Activated T-cell treated with anti-CD3 and anti-CD28 coated beads for 1 hour (primary cell): ENCODE data around the gene ZRSR2.
A peak's percentile ranks its signal among the peaks of the same experiment; 100 is the strongest.
"Not testable (repeated sequence)": the region's sequence is repeated elsewhere in the genome, so short reads cannot be mapped to it uniquely, and the experiment has no call there.

Source experiments
- DNase-seq: peaks from one replicate; pipeline ENCODE4 v3.0.0-alpha.2; 2020; ENCODE audit warnings: low read depth

The ZRSR2 gene, protein sequence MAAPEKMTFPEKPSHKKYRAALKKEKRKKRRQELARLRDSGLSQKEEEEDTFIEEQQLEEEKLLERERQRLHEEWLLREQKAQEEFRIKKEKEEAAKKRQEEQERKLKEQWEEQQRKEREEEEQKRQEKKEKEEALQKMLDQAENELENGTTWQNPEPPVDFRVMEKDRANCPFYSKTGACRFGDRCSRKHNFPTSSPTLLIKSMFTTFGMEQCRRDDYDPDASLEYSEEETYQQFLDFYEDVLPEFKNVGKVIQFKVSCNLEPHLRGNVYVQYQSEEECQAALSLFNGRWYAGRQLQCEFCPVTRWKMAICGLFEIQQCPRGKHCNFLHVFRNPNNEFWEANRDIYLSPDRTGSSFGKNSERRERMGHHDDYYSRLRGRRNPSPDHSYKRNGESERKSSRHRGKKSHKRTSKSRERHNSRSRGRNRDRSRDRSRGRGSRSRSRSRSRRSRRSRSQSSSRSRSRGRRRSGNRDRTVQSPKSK

DNA sequence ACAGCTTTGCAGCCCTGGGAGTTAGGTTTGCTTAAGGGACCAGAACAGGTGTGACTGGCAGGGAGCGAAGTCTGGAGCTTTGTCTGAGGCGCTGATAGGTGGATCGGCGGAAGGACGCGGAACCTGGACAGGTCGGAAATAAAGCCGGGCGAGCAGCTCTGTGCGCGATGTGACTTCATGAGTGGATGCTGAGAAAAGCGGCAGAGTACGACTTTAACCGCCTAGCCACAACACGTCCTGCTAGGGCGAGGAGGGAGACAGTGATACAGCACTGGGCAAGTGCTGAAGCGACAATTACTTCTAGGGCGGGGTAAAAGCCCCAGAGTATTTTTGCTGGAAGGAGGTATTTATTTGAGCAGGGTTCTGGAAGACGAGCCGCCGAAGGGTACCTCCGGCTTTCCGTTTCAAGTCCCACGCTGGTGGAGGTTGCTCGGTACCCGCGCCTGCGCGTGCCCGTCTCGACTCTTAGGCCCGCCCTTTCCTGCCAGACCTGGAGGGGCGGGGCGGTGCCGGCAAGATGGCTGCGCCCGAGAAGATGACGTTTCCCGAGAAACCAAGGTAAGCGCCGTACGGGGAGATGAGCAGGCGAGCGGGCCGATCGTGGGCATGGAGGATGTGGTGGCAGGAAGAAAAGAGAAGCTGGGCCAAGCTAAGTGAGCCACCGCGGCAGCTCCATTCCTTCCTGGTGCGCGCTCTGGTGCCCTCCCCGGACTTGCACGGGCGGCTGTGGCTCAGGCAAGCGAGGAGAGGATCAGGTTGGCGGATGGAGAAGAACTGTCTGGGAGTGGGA, at the start of gene ZRSR2:
Gene ZRSR2 (plus strand): TSS at position 506 of the 790 bp plus-strand sequence. CDS start 12 bp downstream, at position 518.
- DNase-seq = peak; percentile 70

DNA sequence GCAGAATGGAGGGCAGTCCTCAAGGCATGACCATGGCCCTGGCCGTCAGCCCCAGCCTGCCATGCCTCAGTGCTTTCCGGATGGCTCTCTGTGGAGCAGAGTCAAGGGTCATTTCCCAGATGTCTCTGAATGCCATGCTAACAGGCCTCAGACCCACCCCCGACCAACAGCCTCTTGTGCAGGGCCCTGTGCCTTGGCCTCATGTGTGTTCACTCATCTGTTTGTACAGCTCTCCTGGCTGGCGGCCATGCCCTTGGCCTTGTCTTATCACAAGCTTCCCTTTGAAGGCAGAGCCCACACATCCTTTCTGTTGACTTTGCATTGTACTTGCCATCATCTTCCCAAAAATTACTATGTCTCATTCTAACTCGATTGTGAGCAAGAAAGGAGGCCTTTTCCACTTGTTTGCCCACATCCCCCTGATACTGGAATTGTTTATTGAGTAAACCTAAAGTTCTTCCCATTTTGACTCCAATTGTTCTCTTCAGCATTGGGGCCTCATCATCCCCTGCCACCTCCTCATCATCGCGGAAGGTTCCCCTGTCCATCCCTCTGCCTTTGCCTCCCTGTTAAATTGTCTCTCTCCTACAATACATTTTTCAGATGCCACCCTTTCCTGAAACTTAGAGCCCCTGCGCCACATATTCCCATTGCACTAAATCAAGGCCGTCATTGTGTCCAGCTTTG, 46.0 kb upstream of the ZRSR2 start:
- DNase-seq = no peak

DNA sequence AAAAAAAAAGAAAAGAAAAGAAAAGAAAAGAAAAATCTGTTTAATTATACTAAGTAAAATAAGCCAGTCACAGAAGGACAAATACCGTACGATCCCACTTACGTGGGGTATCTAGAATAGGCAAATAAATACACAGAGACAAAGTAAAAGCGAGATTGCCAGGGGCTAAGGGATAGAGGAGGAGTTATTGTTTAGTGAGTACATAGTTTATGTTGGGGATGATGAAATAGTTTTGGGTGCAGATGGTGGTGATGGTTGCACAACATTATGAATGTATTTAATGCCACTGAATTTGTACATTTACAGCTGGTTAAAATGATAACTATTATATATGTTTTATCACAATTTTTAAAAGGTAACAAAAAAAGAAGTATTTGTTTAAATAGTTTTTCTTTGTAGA, 45.1 kb upstream of the ZRSR2 start:
- no peak for DNase-seq

DNA sequence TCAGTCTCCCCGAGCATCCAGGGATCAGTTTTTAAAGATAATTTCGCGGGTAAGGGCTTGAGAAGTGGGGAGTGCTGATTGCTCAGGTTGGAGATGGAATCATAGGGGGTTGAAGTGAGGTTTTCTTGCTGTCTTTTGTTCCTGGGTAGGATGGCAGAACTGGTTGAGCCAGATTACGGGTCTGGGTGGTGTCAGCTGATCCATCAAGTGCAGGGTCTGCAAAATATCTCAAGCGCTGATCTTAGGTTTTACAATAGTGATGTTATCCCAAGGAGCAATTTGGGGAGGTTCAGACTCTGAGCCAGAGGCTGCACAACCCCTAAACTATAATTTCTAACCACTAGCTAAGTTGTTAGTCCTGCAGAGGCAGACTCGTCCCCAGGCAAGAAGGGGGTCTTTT, 43.6 kb upstream of the ZRSR2 start:
- not testable (repeated sequence) for DNase-seq

DNA sequence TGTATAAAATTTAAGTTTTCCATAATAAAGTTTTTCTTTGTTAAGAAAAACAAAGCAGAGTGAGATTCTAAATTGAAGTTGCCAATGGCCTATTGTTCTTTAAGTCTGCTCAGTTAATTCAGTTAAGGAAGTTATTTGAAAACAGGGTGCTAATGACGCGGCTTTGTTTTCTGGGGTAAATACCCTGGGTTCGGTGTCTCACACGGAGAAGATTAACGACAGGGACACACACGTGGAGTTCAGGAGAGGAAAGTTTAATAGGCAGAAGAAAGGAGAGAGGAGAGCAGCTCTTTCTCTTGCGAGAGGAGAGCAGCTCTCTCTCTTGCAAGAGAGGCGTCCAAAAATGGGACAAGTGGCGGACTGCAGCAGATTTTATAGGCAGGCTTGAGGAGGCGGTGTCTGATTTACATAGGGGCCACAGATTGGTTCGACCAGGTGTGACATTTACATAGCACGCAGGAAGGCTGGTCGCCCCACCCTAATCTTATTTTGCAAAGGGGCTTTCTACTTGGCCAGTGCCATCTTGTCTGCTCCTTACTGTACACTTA, 42.6 kb upstream of the ZRSR2 start:
- DNase-seq = no peak

DNA sequence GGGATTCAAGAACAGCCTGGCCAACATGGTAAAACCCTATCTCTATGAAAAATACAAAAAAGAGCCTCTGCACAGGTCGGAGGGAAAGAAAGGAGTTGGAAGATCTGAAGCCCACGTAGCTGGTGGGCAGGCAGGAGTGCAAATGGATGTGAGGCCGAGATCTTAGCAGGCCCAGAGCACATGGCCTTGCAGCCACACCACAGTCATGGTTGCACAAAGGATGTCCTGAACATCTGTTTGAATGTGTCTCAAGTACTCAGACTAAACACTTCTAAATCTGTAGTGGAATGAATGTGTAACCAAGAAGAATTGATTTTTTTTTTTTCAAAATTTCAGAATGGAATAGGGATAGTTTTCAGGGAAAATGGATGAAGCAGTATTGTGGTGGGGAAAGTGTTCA, 41.4 kb upstream of the ZRSR2 start:
- no peak for DNase-seq

DNA sequence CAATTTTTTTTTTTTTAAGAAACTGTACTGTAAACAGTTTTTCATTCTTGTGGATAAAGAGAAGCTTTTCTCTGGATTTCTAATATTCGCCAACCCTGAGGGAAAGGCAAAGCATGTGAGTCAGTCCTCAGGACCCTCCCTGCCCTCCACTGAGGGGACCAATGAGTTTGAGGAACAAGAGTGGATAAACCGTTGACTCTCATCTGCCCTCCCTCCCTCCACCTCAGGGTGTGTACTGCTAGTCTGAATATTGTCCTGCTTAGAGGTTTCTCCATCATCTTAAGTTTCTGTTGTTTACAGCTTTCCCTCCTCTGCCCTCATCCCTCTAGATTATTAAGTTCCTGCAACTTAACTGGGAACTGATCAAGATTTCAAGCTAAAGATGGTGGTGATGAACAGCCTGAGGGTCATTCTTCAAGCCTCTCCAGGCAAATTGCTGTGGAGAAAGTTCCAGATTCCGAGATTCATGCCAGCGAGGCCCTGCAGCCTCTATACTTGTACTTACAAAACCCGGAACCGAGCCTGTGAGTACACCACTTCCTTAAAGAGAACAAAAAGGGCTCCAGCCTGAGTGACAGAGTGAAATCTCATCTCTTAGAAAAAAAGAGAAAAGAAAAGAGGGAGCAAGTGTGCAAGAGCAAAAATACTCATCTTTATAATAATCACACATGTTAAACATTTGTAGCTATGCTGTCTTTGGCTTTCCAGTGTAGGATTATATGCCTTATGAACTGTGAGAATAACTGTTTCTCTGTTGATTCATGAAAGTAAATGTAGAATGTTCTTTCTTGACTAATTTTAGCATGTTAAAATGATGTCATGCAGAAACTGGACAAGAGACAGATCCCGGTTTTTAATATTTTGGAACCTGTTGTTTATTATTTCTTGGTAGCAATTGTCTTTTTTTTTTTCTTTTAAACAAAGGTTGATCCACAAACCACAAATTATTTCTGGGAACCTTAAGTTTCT, 40.4 kb upstream of the ZRSR2 start:
- no peak for DNase-seq

DNA sequence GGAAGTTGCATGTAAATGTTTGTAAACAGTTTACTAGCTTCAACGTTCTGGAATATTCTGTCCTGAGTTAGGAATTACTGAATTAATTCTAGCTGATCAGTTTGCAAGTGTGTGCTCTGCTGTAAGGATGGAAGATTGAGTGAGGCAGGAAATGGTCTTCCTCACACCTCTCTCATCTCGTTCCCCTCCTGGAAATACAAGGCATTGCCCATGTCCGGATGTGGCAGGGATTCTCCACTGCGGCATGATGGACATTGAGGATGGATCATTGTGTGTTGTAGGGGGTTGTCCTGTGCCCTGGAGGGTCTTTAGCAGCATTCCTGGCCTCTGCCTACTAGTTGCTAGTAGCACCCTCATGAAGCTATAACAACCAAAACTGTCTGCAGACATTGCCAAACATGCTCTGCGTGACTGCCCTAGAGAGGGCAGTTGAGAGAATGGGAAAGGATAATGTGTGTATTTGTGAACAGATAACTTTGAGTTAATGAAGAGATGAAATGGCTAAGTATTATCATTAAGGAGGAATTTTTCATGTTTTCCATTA, 39.6 kb upstream of the ZRSR2 start:
- DNase-seq = no peak

DNA sequence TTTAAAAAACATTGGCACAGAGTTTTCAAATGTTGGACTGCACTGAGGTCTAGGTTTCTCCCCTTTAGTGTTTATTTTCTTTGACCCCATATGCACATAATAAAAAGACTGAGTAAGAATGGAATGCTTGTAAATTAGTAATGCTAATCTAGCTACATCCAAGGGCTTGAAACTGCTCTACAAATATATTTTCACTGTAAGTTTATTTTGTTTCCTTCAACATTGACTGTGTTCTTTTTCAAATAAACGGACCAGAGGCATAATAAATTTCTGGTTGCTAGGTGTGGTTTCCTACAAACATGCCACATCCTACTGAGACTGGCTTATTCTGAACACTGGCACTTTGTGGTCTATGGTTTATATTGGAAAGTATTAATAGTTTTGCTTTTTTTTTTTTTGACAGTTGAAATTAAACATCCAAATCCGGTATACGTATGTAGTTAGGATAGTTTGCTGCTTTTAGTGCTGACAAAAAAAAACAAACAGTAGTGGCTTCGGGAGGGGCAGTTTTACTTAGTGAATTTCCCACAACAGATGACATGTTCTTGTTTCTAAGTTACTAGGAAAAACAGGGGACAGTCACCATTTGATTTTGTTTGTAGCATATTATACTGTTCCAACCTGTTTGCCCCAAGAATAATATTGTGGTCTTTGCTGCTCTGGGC, 39.0 kb upstream of the ZRSR2 start:
- DNase-seq = no peak

DNA sequence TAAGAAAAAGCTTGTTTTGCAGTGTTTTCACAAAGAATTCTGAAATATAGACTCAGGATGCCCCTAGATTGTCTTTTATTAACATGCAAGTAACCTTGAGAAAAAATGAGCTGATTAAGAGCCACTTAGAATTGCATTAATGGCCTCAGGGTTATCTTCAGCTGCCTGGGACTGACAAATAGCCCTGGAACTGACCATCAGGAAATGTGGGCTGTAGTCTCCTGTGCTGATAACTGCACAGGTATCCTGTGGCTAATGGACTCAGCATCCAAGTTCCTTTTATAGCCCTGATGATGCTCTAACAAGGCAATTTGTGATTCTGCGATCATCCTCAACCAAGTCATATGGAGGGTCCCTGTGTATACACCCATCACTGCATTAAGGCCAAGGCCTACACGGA, 35.2 kb upstream of the ZRSR2 start:
- no peak for DNase-seq

DNA sequence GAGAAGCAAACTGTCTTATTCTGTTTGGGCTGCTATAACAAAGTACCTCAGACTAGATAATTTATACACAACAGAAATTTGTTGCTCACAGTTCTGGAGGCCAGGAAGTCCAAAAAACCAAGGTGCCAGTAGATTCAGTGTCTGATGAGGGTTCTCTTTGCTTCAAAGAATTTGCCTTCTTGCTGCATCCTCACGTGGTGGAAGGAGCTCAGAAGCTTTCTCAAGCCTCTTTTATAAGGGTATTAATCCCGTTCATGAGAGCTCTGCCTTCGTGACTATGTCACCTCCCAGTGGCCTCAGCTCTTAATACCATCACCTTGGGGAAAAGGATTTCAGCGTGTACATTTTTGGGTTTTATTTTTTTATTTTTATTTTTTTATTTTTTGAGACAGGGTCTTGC, 32.1 kb upstream of the ZRSR2 start:
- DNase-seq = no peak

DNA sequence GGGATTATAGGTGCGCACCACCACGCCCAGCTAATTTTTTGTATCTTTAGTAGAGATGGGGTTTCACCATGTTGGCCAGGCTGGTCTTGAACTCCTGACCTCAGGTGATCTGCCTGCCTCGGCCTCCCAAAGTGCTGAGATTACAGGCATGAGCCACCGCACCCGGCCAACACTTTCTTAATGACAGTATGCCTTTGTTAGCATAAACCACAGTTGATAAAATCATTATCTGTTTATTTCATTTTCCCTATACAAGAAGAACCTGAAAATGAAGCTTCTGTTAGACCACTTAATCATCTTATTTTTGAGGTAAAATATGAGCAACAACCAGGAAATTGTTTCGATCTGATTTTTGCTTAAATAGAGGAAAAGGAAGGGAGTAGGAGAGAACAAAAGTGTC, 30.4 kb upstream of the ZRSR2 start:
- DNase-seq = not testable (repeated sequence)

DNA sequence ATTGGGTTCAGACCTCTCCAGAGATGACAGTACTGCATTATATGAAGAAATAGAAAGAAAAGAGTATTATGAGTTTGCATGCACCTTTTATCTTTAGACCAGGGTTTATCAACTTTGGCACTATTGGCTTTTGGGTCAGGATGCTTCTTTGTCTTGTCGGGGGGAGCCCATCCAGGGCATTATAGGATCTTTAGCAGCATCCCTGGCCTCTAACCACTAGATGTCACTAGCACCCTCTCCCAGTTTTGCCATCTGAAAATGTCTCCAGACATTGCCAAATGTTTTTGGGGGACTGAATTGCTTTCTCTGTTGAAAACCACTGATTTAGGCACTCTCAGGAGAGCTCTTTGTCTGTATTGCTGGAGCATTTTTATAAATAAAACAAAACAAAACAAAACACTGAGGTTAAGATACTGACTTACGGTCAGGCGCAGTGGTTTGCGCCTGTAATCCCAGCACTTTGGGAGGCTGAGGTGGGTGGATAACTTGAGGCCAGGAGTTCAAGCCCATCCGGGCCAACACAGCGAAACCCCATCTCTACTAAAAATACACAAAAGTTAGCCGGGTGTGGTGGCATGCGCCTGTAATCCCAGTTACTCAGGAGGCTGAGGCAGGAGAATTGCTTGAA, 28.6 kb upstream of the ZRSR2 start:
- no peak for DNase-seq

DNA sequence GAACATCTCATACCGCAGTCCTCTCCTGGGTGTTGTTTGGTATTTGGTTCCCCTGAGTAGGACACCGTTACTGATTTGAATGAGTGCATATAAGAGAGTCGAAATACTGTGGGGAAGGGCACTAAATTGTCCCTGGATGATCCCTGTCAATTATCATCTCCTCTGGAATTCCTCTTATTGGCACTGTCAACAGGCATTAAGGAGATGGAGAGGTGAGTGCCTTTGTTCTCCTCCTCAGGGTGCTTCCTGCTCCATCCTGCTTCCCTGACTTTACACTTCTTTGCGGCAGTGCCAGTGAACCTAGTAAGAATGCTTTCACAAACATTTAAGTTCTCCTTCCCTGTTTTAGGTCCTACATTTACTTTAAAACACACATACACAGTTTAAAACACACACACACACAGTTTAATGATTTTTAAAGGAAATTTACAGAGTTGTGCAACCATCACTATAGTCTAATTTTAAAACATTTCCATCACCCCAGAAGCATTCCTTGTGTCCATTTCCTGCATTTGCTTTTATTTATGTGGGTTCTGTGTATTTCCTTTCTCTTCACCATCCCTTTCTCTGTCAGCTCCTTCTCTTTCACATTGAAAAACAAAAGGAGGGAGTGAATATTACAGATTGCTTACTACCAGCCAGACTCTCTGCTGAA, 20.9 kb upstream of the ZRSR2 start:
- DNase-seq = no peak

DNA sequence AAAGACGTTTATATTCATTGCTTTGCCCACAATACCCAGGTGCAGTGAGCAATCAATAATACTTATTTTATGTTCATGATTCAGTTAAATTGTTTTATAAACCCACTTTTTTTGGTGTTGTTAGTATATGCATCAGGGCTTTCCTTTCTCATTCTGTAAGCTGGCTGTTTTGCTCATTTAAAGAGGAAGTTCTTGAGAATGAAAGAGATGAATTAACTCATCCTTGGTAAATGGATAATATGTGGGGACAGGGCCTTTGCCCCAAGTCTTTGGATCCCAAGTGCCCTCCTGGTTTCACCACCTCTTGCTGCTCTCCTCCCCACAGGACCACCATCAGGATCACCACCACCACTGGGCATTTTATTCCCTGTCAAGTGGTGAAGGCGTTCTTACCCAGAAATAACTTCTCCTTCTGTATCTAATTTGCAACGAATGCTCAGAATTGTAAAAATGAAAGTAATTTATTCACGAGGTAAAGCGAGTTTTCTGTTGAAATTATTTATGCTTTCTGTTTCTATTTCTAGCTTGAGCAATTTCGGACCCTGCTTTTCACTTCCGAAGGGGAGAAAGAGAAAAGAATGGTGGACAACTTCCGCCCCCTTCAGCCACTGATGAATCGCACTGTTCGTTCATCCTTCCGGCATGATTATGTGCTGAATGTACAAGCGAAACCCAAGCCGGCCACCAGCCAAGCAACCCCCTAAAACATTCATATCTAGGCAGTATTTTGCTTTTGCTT, 8.2 kb upstream of the ZRSR2 start:
- no peak for DNase-seq

DNA sequence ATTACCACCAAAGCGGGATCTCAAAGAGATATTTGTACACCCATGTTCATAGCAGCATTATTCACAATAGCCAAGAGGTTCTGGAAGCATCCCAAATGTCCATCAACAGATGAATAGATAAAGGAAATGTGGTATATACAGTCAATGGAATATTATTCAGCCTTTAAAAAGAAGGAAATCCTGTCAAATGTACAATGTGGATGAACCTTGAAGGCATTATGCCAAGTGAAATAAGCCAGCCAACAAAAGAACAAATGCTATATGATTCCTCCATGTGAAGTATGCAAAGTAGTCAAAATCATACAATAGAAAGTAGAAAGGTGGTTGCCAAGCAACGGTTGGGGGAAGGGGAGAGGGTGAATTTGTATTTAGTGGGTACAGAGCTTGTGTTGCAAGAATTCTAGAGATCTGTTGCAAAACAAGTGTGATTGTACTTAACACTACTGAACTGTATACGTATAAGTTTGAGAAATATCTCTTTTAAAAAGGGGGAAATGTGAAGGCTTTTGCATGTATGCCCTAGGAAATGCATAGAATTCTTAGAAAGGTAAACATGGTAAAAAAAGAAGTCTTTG, 5.0 kb upstream of the ZRSR2 start:
- no peak for DNase-seq

DNA sequence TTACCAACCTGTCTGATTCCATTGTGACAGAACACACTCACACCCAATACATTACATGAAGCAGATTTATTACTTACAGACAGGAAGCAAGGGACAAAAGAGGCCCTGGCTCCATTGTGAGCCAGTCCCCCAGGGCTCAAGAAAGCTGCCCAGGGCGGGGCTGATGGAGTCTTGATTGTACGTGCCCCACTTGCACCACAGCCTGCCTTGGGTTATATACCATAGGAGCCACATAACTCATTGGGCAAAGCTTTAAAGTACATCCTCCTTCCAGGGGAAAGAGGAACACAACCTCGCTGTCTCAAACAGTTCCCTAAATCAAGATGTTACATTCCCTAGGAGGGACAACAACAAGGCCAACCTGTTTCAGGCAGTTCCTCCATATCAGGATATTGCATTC, 3.4 kb upstream of the ZRSR2 start:
- DNase-seq = no peak

DNA sequence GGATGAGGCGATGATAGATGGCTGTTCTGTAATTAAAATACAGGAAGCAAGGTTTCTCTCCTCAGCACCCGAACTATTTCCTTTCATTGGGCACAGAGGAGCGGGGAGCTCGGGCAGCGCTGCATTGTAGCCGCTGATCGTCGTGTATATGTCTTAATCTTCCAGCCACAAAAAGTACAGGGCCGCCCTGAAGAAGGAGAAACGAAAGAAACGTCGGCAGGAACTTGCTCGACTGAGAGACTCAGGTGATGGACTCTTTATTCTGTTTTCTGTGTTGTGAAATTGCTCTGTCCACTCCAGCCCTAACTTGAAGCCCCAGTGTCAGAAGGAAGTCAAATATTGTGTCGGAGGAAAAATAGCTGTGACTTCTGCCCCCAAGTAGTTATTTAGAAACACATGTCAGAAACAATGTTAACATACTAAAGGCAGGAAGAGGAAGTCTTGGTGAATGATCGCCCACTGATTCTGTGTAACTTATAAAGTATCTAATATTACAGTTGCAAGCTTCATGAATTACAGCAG, 546 bp downstream of the ZRSR2 start:
- no peak for DNase-seq
